Vagina (tissue), 2 donors: Measurements from ENCODE around the gene PLOD1.

Experiments
- POLR2A ChIP-seq, 2 donors: fragments of 450-650 bp; IDR thresholded peaks; one replicate each; pipeline ENCODE4 v1.6.1; 2017; ENCODE audit warnings: antibody characterized with exemption in 2 of 2, mild to moderate bottlenecking in 2 of 2, moderate library complexity in 2 of 2
- POLR2AphosphoS5 ChIP-seq, 2 donors: sonication (generic); formaldehyde crosslinking; IDR thresholded peaks; one replicate each; pipeline ENCODE4 v1.9.0; 2017; ENCODE audit warnings: antibody characterized with exemption in 2 of 2, mild to moderate bottlenecking in 2 of 2, low read depth in 1 of 2; ENCODE audit not compliant: insufficient read depth in 1 of 2
- TF ChIP-seq, protein P1 (sequence below), 3 experiments: fragments of 450-650 bp in 2 of 3; fragments of 200-600 bp in 1 of 3; sonication (generic) in 1 of 3; IDR thresholded peaks; one replicate each; pipeline ENCODE4 v1.5.1; 2017 to 2019; ENCODE audit warnings: antibody characterized with exemption in 3 of 3, mild to moderate bottlenecking in 2 of 3, moderate library complexity in 2 of 3

DNA sequence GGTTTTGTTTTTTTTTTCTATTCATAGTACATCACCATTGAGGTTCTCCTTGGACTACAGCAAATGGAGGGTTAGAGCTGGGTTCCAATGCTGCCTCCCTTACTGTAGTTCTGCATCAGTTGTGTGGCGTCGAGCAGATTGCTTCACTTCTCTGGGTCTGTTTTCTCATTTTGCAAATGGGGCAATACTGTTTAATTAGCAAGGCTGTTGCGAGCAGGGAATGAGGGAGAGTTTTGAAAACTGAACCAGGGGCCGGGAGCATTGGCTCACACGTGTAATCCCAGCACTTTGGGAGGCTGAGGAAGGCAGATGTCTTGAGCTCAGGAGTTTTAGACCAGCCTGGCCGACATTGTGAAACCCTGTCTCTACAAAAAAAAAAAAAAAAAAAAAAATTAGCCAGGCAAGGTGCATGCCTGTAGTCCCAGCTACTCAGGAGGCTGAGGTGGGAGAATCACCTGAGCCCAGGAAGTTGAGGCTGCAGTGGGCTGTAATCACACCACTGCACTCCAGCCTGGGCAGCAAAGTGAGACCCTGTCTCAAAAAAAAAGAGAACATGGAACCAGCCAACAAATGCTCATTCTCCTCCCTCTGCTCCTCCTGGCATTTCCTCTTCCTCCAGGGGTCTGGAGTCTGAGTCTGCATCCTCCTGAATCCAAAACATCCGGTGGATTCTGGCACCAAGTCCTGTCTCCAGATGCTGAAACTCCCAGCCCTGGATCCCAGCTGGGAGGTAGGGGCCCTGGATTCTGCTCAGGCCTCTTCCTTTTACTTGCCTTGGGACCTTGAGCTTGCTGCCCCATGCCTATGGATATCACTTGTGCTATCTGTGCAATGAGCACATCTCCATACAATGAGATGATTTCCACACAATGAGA, 3.7 kb upstream of the PLOD1 start:
- TF ChIP-seq, protein P1, sequence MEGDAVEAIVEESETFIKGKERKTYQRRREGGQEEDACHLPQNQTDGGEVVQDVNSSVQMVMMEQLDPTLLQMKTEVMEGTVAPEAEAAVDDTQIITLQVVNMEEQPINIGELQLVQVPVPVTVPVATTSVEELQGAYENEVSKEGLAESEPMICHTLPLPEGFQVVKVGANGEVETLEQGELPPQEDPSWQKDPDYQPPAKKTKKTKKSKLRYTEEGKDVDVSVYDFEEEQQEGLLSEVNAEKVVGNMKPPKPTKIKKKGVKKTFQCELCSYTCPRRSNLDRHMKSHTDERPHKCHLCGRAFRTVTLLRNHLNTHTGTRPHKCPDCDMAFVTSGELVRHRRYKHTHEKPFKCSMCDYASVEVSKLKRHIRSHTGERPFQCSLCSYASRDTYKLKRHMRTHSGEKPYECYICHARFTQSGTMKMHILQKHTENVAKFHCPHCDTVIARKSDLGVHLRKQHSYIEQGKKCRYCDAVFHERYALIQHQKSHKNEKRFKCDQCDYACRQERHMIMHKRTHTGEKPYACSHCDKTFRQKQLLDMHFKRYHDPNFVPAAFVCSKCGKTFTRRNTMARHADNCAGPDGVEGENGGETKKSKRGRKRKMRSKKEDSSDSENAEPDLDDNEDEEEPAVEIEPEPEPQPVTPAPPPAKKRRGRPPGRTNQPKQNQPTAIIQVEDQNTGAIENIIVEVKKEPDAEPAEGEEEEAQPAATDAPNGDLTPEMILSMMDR (IDR thresholded peaks at IDR 0.05) = no peak
- no peak for TF ChIP-seq POLR2A (IDR thresholded peaks at IDR 0.05)
- no peak for TF ChIP-seq POLR2AphosphoS5 (IDR thresholded peaks at IDR 0.05; ENCODE audit: insufficient read depth in 1 of 2, low read depth in 1 of 2)
